ENCODE data around the gene NHSL1. TPM values are rescaled to one million over a fixed set of nuclear protein-coding genes. Genes with fewer than 3 reads are reported as not detected.

NHSL1 gene
- total and polyA plus RNA-seq, 2 of the 8 experiments (the other 6 are each of a cell fraction or from before 2014, with no cell fraction given), result 7.2 to 32.4 TPM

DNA sequence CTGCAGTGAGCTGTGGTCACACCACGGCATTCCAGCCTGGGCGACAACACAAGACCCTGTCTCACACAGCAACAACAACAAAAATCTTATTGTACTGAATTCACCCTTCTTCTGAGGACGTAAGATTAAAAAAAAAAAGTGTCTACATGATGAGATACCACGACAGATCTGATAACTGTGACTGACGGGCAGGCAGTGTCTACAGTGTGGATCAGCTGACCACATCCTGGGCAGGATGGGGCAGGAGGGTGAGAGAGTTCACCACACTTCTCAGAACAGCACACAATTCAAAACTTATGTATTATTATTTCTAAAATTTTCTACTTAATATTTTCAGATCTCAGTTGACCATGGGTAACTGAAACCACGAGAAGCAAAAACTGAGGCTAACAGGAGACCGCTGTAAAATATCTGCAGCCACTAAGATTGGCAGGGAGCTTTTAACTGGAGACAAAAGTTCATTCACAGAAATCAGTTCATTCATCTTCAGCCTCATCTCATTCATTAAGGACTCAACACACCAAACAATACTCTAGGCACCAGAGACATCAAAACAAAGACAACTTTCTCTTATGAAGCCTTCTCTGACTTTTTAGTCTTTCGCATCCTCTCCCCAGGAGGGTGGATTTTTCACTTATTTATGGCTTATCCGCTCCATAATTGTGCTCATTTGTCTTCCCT is 15.7 kb upstream of the NHSL1 start:
- FAIRE-seq (no peak), DNase-seq (ENCODE audit: low read depth in 1 of 2, low spot score in 2 of 2) (no peak)
- no peak overlapping the region for H2BK5ac ChIP-seq (ENCODE audit: low read depth, low read length)
- H2BK20ac ChIP-seq (ENCODE audit: low read length), result no peak overlapping the region
- ChIA-PET CTCF (ENCODE audit: partially characterized antibody) (interaction anchor here (0.6 to 7.3 kb wide), 10 partner anchors 9 to 276 kb away, joined by 3 to 70 read pairs (median 3); no protein-coding TSS in a partner anchor), POLR2A (ENCODE audit: partially characterized antibody) (interaction anchor here (0.6 kb wide), 1 partner anchor 65 kb away, joined by 3 read pairs; no protein-coding TSS in a partner anchor)
- H3K9ac ChIP-seq (replicated peaks in 1 of 4; ENCODE audit: extremely low read depth in 1 of 4, low read depth in 3 of 4, low read length in 3 of 4), result no peak overlapping the region
- H2BK12ac ChIP-seq (ENCODE audit: low read depth, low read length), result no peak overlapping the region
- H3K36me3 ChIP-seq (ENCODE audit: control insufficient read depth in 2 of 4, insufficient read depth in 4 of 4, low read length in 3 of 4), result no peaks in the 10 kb centered on the region
- peaks cover 0 to 3% (median 0%) of the 10 kb centered on the region in 4 experiments; a peak in 2 of 7 replicates for H3K4me1 ChIP-seq (replicated peaks in 1 of 4; ENCODE audit: control insufficient read depth in 3 of 4, insufficient read depth in 4 of 4, low read length in 3 of 4)
- peaks cover 0 to 1% (median 0%) of the 10 kb centered on the region in 4 experiments; a peak in 1 of 7 replicates for H3K27me3 ChIP-seq (replicated peaks in 1 of 4; ENCODE audit: control insufficient read depth in 3 of 4, extremely low read depth in 1 of 4, insufficient read depth in 3 of 4, low read length in 3 of 4)
- no peak overlapping the region for H3K4me2 ChIP-seq (ENCODE audit: insufficient read depth in 1 of 2, low read depth in 2 of 2, low read length in 2 of 2)
- peaks cover 0 to 10% of the 10 kb centered on the region in 2 experiments; a peak in 1 of 4 replicates for H3K79me2 ChIP-seq (ENCODE audit: control insufficient read depth in 1 of 2, insufficient read depth in 2 of 2, low read length in 2 of 2)
- H4K8ac ChIP-seq (ENCODE audit: extremely low read depth, insufficient read depth, low read length), result no peak overlapping the region
- no peak overlapping the region for H2BK15ac ChIP-seq (ENCODE audit: low read length)
- H3K9me3 ChIP-seq (ENCODE audit: insufficient read depth in 2 of 2, low read depth in 1 of 2, low read length in 1 of 2), result no peaks in the 10 kb centered on the region
- H3K18ac ChIP-seq (ENCODE audit: extremely low read depth, low read length), result no peak overlapping the region
- no peak overlapping the region for H2AFZ ChIP-seq (ENCODE audit: low read length)
- no peak overlapping the region for H3K56ac ChIP-seq (replicated peaks; ENCODE audit: insufficient read length, low read depth, low read length)
- H2AK5ac ChIP-seq (ENCODE audit: low read depth, low read length), result no peak overlapping the region
- H3K4ac ChIP-seq (replicated peaks; ENCODE audit: insufficient read length, low read depth, low read length), result no peak overlapping the region
- no peaks in the 10 kb centered on the region for H3K23me2 ChIP-seq (ENCODE audit: low read depth, low read length)
- H3K14ac ChIP-seq (ENCODE audit: insufficient read length), result no peak overlapping the region
- H3K27ac ChIP-seq (ENCODE audit: low read depth, low read length), result no peak overlapping the region
- H4K5ac ChIP-seq (ENCODE audit: insufficient read length, low read depth, low read length), result no peak overlapping the region
- H4K20me1 ChIP-seq (replicated peaks in 1 of 2; ENCODE audit: control insufficient read depth in 1 of 2, insufficient read depth in 2 of 2, low read length in 2 of 2), result peaks cover 0 to 2% of the 10 kb centered on the region in 2 experiments
- H3K23ac ChIP-seq (ENCODE audit: insufficient read length), result no peak overlapping the region
- 93% methylated on average over 9 of the region's 9 CpGs; no CpG with 5 or more reads in 1 of the 2 experiments for WGBS, 2 experiments (ENCODE audit: extremely low coverage in 1 of 2, insufficient coverage in 1 of 2, insufficient read length in 1 of 2, insufficient replicate concordance in 2 of 2, low coverage in 1 of 2, low lambda C conversion rate in 2 of 2, missing lambda C conversion rate in 1 of 2)
- H3K79me1 ChIP-seq (ENCODE audit: low read depth, low read length), result no peaks in the 10 kb centered on the region; the same call in 1 of the 2 replicates
- no peak overlapping the region for H2BK120ac ChIP-seq (replicated peaks; ENCODE audit: low read depth, low read length)
- H4K91ac ChIP-seq (replicated peaks; ENCODE audit: insufficient read length, low read length), result no peak overlapping the region
- no peak overlapping the region for H3K4me3 ChIP-seq (ENCODE audit: extremely low read depth in 1 of 4, insufficient read depth in 2 of 4, low read depth in 3 of 4, low read length in 4 of 4)
- TF ChIP-seq ZNF274 (IDR thresholded peaks at IDR 0.05; ENCODE audit: borderline replicate concordance, extremely low read depth, low read length) (no peak), ASH2L (IDR thresholded peaks at IDR 0.05; ENCODE audit: low read length) (no peak), TBP (IDR thresholded peaks at IDR 0.05; ENCODE audit: low read depth, low read length) (no peak), ATF2 (IDR thresholded peaks at IDR 0.05; ENCODE audit: low read length) (no peak)
- TF ChIP-seq, protein P1, sequence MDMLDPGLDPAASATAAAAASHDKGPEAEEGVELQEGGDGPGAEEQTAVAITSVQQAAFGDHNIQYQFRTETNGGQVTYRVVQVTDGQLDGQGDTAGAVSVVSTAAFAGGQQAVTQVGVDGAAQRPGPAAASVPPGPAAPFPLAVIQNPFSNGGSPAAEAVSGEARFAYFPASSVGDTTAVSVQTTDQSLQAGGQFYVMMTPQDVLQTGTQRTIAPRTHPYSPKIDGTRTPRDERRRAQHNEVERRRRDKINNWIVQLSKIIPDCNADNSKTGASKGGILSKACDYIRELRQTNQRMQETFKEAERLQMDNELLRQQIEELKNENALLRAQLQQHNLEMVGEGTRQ (IDR thresholded peaks at IDR 0.05; ENCODE audit: low read length), result no peak
